ENCODE measurements around the gene WAPL.

DNA sequence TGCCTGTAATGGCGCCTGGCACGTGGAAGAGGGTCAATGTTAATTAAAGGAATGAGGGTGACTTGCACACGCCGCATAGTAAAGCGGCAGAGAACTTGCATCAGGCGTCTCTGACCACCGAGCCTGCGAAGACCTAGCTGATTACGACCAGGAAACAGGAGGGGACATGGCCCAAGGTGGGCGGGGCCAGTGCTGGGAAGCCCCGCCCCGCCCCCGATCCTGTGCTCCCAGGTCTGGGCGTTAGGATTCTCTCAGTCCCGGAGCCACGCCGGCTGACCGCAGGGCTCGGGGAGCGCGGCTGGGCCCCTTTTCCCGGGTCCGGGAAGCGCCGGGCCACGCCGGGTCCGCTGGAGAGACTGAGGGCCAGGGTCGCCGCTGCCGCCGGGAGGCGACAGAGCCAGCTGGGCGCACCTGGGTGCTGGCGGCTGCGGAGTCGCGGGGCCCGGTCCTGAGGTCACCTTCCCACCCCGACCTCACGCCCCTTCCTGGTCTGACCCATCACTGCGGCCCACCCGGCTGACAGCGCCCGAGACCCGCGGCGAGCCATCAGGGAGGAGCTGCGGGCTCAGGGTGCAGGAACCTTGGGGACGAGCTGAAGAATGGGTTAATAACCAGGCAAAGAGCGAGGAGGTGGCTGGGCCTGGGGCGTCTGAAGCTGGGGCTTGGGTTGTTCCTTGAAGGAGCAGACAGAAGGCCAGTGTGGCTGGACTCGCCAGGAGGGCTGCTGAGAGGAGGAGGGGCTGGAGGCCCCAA is 132.0 kb downstream of the WAPL start:
- TF ChIP-seq, protein P1, sequence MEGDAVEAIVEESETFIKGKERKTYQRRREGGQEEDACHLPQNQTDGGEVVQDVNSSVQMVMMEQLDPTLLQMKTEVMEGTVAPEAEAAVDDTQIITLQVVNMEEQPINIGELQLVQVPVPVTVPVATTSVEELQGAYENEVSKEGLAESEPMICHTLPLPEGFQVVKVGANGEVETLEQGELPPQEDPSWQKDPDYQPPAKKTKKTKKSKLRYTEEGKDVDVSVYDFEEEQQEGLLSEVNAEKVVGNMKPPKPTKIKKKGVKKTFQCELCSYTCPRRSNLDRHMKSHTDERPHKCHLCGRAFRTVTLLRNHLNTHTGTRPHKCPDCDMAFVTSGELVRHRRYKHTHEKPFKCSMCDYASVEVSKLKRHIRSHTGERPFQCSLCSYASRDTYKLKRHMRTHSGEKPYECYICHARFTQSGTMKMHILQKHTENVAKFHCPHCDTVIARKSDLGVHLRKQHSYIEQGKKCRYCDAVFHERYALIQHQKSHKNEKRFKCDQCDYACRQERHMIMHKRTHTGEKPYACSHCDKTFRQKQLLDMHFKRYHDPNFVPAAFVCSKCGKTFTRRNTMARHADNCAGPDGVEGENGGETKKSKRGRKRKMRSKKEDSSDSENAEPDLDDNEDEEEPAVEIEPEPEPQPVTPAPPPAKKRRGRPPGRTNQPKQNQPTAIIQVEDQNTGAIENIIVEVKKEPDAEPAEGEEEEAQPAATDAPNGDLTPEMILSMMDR (IDR thresholded peaks at IDR 0.05), result no peak
- TF ChIP-seq POLR2A (IDR thresholded peaks at IDR 0.05), result no peak

Data from adrenal gland (tissue), 5 donors.